ENCODE measurements around the gene SHANK1.

The SHANK1 gene

DNA sequence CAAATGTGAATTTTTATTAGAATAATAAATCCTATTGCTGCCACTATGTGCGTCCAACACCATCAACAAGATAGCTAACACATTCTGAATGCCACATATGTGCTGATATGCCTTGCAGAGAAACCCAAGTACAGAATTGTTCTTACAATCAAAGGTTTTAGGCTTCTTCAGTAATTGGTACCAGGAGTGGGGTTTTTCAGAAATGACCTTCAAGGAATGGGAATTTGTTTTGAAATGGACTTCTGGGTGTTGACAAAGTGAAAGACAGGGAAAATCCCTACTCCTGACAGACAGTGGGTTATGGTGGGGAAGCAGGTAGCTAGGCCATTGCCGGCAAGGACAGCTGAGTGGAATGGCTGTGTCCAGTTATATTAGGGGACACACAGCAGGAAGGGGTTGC lies 85.6 kb downstream of the SHANK1 start:
- no peak for DNase-seq (ENCODE audit: low spot score)
- Histone ChIP-seq H3K27ac (ENCODE audit: poor library complexity, severe bottlenecking) (no peak overlapping the region), H3K4me3 (ENCODE audit: severe bottlenecking) (no peak overlapping the region), H3K36me3 (ENCODE audit: low read depth) (no peaks in the 10 kb centered on the region), H3K4me1 (ENCODE audit: insufficient read depth, poor library complexity, severe bottlenecking) (no peaks in the 10 kb centered on the region), H3K9me3 (ENCODE audit: severe bottlenecking) (no peaks in the 10 kb centered on the region), H3K27me3 (ENCODE audit: insufficient read depth, poor library complexity, severe bottlenecking) (peaks cover 23% of the 10 kb centered on the region)
- TF ChIP-seq, protein P1, sequence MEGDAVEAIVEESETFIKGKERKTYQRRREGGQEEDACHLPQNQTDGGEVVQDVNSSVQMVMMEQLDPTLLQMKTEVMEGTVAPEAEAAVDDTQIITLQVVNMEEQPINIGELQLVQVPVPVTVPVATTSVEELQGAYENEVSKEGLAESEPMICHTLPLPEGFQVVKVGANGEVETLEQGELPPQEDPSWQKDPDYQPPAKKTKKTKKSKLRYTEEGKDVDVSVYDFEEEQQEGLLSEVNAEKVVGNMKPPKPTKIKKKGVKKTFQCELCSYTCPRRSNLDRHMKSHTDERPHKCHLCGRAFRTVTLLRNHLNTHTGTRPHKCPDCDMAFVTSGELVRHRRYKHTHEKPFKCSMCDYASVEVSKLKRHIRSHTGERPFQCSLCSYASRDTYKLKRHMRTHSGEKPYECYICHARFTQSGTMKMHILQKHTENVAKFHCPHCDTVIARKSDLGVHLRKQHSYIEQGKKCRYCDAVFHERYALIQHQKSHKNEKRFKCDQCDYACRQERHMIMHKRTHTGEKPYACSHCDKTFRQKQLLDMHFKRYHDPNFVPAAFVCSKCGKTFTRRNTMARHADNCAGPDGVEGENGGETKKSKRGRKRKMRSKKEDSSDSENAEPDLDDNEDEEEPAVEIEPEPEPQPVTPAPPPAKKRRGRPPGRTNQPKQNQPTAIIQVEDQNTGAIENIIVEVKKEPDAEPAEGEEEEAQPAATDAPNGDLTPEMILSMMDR (IDR thresholded peaks at IDR 0.05; ENCODE audit: poor library complexity, severe bottlenecking): no peak
- ATAC-seq (ENCODE audit: low read depth): no peak

DNA sequence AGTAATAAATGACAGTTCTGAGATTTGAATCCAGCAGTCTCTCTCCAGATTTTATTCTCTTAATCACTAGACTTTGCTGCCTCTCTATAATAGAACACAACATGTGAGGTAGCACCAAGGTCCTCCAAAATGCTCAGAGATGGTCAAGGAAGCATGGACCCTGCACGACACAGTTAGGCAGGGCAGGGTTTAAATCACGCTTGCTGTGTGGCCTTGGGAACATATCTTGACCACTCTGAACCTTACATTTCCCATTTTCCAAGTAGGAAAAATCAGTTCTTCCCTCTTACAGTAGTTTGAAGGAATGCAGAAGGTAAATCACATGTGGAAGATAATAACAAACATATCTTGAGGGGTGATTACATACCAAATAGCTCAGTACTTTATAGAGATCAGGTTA lies 86.2 kb downstream of the SHANK1 start:
- peaks cover 17% of the 10 kb centered on the region for H3K27me3 ChIP-seq (ENCODE audit: insufficient read depth, poor library complexity, severe bottlenecking)
- TF ChIP-seq, protein P1 (IDR thresholded peaks at IDR 0.05; ENCODE audit: poor library complexity, severe bottlenecking): no peak

DNA sequence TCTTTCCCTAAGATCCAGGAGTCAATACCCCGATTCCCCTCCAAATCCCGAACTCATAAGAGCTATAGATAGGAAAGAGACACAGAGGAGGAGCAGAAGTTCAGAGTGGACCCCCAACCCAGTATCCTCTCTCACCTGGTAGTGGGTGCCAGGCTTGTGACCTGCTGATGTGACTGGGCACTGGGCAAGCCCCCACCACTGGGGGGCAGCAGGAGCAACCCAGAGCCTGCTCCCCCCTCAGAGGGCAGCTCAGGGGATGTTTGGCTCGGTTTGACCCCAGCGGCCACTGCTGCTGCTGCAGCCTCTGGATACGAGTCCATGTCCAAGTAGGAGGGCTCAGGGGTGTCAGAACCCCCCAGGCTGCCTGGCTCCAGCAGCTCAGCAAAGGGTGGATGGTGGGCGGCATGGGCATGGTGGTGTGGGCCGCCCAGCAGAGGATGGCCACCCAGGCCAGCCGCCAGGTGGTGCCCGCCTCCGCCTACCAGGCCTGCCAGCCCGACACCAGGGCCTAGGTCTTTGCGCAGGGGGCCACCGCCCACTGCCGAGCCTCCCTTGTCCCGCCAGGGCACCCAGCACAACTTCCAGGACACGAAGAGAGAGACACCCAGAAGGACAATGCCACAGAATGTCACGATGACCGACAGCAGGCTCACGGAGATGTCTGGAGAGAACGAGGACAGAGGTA lies 87.3 kb downstream of the SHANK1 start:
- Histone ChIP-seq H3K4me1 (ENCODE audit: insufficient read depth, poor library complexity, severe bottlenecking) (no peaks in the 10 kb centered on the region), H3K27ac (ENCODE audit: poor library complexity, severe bottlenecking) (no peak overlapping the region), H3K27me3 (ENCODE audit: insufficient read depth, poor library complexity, severe bottlenecking) (peaks cover 6% of the 10 kb centered on the region), H3K36me3 (ENCODE audit: low read depth) (no peaks in the 10 kb centered on the region), H3K4me3 (ENCODE audit: severe bottlenecking) (no peak overlapping the region), H3K9me3 (ENCODE audit: severe bottlenecking) (no peaks in the 10 kb centered on the region)
- DNase-seq (ENCODE audit: low spot score) (no peak), ATAC-seq (ENCODE audit: low read depth) (no peak)
- TF ChIP-seq, protein P1 (IDR thresholded peaks at IDR 0.05; ENCODE audit: poor library complexity, severe bottlenecking): peak; percentile 19

More for the DNA sequence above, 86.2 kb downstream of the SHANK1 start:
- ATAC-seq (ENCODE audit: low read depth) (no peak), DNase-seq (ENCODE audit: low spot score) (no peak)
- H3K9me3 ChIP-seq (ENCODE audit: severe bottlenecking): no peaks in the 10 kb centered on the region
- H3K4me3 ChIP-seq (ENCODE audit: severe bottlenecking): no peak overlapping the region
- no peak overlapping the region for H3K27ac ChIP-seq (ENCODE audit: poor library complexity, severe bottlenecking)
- H3K4me1 ChIP-seq (ENCODE audit: insufficient read depth, poor library complexity, severe bottlenecking): no peaks in the 10 kb centered on the region
- H3K36me3 ChIP-seq (ENCODE audit: low read depth): no peaks in the 10 kb centered on the region

DNA sequence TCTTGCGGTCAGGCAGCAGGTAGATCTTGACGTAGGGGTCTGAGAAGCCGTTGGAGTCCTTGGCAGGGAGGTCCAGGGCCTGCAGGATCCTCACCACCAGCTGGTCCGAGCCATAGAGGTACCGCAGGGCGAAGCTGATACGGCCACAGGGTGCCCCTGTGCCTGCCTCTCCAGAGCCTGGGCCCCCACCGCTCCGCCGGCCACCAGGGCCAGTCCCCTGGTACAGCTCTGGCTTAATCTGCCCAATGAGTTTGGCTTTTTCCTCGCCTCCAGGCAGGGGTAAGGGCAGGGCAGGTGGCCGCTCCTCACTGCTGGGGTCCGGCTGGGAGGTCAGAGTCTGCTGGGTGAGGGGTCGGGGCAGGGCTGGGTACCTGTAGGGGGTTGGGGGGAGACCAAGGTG lies 89.8 kb downstream of the SHANK1 start:
- no peak overlapping the region for H3K4me3 ChIP-seq (ENCODE audit: severe bottlenecking)
- DNase-seq (ENCODE audit: low spot score) (no peak), ATAC-seq (ENCODE audit: low read depth) (no peak)
- H3K9me3 ChIP-seq (ENCODE audit: severe bottlenecking): no peaks in the 10 kb centered on the region
- H3K27me3 ChIP-seq (ENCODE audit: insufficient read depth, poor library complexity, severe bottlenecking): no peaks in the 10 kb centered on the region
- no peaks in the 10 kb centered on the region for H3K4me1 ChIP-seq (ENCODE audit: insufficient read depth, poor library complexity, severe bottlenecking)
- H3K27ac ChIP-seq (ENCODE audit: poor library complexity, severe bottlenecking): no peak overlapping the region
- TF ChIP-seq, protein P1 (IDR thresholded peaks at IDR 0.05; ENCODE audit: poor library complexity, severe bottlenecking): no peak
- H3K36me3 ChIP-seq (ENCODE audit: low read depth): no peaks in the 10 kb centered on the region

DNA sequence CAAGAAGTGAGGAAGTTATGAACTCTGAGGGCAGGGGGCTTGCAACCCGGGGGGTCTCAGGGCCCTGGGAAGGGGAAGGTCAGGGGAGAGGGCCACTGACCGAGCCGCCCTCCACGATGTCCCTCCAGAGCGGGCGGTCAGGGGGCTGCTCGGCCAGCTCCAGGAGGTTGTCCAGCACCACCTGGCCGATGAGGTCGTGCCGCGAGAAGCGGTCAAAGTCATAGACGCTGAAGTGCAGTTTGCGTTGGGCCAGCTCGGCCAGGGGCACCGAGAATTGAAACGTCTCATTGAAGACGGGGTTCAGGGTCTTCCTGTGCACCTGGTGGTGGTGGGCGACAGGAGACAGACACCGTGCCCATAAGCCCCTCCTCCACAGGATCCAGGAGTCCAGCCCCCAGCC lies 90.4 kb downstream of the SHANK1 start:
- H3K4me1 ChIP-seq (ENCODE audit: insufficient read depth, poor library complexity, severe bottlenecking): no peaks in the 10 kb centered on the region
- no peak overlapping the region for H3K27ac ChIP-seq (ENCODE audit: poor library complexity, severe bottlenecking)
- no peaks in the 10 kb centered on the region for H3K9me3 ChIP-seq (ENCODE audit: severe bottlenecking)
- TF ChIP-seq, protein P1 (IDR thresholded peaks at IDR 0.05; ENCODE audit: poor library complexity, severe bottlenecking): no peak
- H3K4me3 ChIP-seq (ENCODE audit: severe bottlenecking): no peak overlapping the region
- DNase-seq (ENCODE audit: low spot score) (no peak), ATAC-seq (ENCODE audit: low read depth) (no peak)
- H3K36me3 ChIP-seq (ENCODE audit: low read depth): no peaks in the 10 kb centered on the region
- H3K27me3 ChIP-seq (ENCODE audit: insufficient read depth, poor library complexity, severe bottlenecking): no peaks in the 10 kb centered on the region

Measured in RWPE2 (cell line).